PC-3 (cell line): ENCODE data around the gene PGA4. TPM values are rescaled to one million over a fixed set of nuclear protein-coding genes. Genes with fewer than 3 reads are reported as not detected.
"Not testable (repeated sequence)": the region's sequence is repeated elsewhere in the genome, so short reads cannot be mapped to it uniquely, and the experiment has no call there.

Source experiments
- ATAC-seq: fragments of 200-7000 bp; cut with Tn5 transposase; 2 replicates; pipeline ENCODE4 v1.9.1; 2020; ENCODE audit warnings: mild to moderate bottlenecking, moderate library complexity
- BruUV-seq: library from RNA; stranded (reverse); fragments of 400-500 nt; replicated peaks from 2 replicates; lab custom pipeline; 2021; lab: Mats Ljungman, UMichigan
- CTCF ChIA-PET: fragments of 300-600 bp; sonication (Branson Sonifier 250); formaldehyde crosslinking; loops from one replicate; lab custom pipeline; 2022; ENCODE audit warnings: antibody characterized with exemption; lab: Charles Lee
- POLR2A ChIA-PET: fragments of 300-600 bp; sonication (Branson Sonifier 250); formaldehyde crosslinking; loops from one replicate; lab custom pipeline; 2022; ENCODE audit warnings: antibody characterized with exemption; ENCODE audit not compliant: unreplicated experiment; lab: Charles Lee
- DNase-seq: peaks from one replicate; pipeline ENCODE4 v3.0.0-alpha.2; 2015
- H2AFZ ChIP-seq: fragments of 300-600 bp; sonication (generic); 2 replicates; pipeline ENCODE4 v1.6.0; 2016; ENCODE audit warnings: antibody characterized with exemption, low read length
- H3F3A ChIP-seq: fragments of 300-600 bp; sonication (generic); one replicate; pipeline ENCODE4 v1.6.0; 2017; ENCODE audit warnings: antibody characterized with exemption, low read length, control low read depth, mild to moderate bottlenecking; ENCODE audit not compliant: unreplicated experiment
- H3K27ac ChIP-seq: fragments of 300-600 bp; sonication (generic); 2 replicates; pipeline ENCODE4 v1.5.1; 2016; ENCODE audit warnings: mild to moderate bottlenecking, low read length
- H3K27me3 ChIP-seq: fragments of 300-600 bp; sonication (generic); 2 replicates; pipeline ENCODE4 v1.6.1; 2016; ENCODE audit warnings: low read length, mixed read lengths
- H3K36me3 ChIP-seq: fragments of 300-600 bp; sonication (generic); 2 replicates; pipeline ENCODE4 v1.6.1; 2016; ENCODE audit warnings: low read depth, mixed run types, low read length, mixed read lengths
- H3K4me1 ChIP-seq: fragments of 300-600 bp; sonication (generic); 2 replicates; pipeline ENCODE4 v1.5.1; 2016; ENCODE audit warnings: low read length; ENCODE audit not compliant: insufficient read depth
- H3K4me2 ChIP-seq: fragments of 300-600 bp; sonication (generic); 2 replicates; pipeline ENCODE4 v1.6.0; 2016; ENCODE audit warnings: low read length
- H3K4me3 ChIP-seq: fragments of 300-600 bp; sonication (generic); 2 replicates; pipeline ENCODE4 v1.5.1; 2016; ENCODE audit warnings: mild to moderate bottlenecking, low read length, mixed read lengths
- H3K79me2 ChIP-seq: fragments of 300-600 bp; sonication (generic); 2 replicates; pipeline ENCODE4 v1.6.1; 2017; ENCODE audit warnings: low read length, mixed read lengths
- H3K9ac ChIP-seq: fragments of 300-600 bp; sonication (generic); 2 replicates; pipeline ENCODE4 v1.6.0; 2016; ENCODE audit warnings: mild to moderate bottlenecking, low read length
- H3K9me2 ChIP-seq: fragments of 300-600 bp; sonication (generic); replicated peaks from 2 replicates; pipeline ENCODE4 v1.6.1; 2016; ENCODE audit warnings: mixed run types, low read length, mixed read lengths
- H3K9me3 ChIP-seq: fragments of 300-600 bp; sonication (generic); 2 replicates; pipeline ENCODE4 v1.6.1; 2016; ENCODE audit warnings: low read length, mixed read lengths
- H4K20me1 ChIP-seq: fragments of 300-600 bp; sonication (generic); 2 replicates; pipeline ENCODE4 v1.6.1; 2016; ENCODE audit warnings: low read length, mixed read lengths
- intact Hi-C: fragments of 100-400 bp; cut with micrococcal nuclease; formaldehyde crosslinking; loops from 2 replicates; pipeline ENCODE4 v1.9.0; 2023
- total RNA-seq: library from RNA; depleted of rRNA; stranded (reverse); fragments of >200 nt; gene quantifications from 2 replicates; pipeline ENCODE4 v1.2.3, GENCODE V29; 2014

PGA4 gene
- total RNA-seq, 1 experiment from 2014 or later: not detected

DNA sequence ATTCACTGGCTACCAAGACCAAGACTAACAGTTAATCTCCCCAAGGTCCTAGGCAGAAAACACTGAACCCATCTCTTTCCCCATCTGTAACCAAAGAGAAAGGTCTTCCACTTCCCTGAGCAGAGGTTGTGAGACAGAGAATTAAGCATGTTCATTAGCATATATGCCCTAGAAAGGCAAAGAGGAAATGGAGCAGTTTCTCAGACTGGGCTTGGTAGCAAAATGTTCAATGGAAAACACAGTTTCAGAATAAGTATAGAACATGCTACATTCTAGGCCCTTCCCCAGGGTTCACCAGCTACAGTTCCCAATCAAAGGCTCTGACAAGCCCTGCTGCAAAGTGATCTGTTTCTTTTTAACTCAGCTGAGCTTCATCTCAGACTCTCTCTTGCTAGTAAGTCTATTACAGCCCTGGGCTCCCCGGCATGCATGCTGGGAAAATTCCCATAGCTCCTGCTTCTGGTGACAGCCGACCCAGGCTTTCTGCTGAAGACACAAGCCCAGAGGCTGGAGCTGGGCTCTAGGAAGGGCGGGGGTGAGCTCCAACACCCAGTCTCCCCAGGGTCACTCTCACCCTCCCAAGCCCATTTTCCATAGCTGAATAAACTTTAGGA is 8.3 kb upstream of the PGA4 start:
- H3K4me1 ChIP-seq, H3K9ac ChIP-seq, intact Hi-C loops, H3K4me3 ChIP-seq, H3K36me3 ChIP-seq, H3K4me2 ChIP-seq, H3K9me2 ChIP-seq, H4K20me1 ChIP-seq, H3K79me2 ChIP-seq, H3F3A ChIP-seq, BruUV-seq, H2AFZ ChIP-seq, POLR2A ChIA-PET, CTCF ChIA-PET, H3K27me3 ChIP-seq, H3K9me3 ChIP-seq, ATAC-seq, DNase-seq, H3K27ac ChIP-seq: not testable (repeated sequence)

DNA sequence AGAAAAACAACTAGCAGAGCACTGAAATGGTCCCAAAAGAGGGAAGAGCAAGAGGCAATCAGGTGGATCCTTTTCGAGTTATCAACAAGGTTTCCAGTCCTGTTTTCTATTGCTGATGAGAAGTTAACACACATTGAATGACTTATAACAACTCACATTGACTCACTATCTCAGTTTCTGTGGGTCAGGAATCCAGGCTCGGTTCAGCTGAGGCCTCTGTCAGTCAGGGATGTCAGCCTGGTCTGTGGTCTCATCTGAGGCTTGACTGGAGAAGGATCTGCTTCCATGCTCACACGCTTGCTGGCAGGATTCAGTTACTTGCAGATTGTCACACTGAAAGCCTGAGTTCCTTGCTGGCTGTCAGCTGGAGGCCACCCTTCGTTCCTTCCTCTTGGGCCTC is 3.8 kb upstream of the PGA4 start:
- H3K27ac ChIP-seq, H3F3A ChIP-seq, CTCF ChIA-PET, H2AFZ ChIP-seq, H3K4me1 ChIP-seq, H3K9ac ChIP-seq, H4K20me1 ChIP-seq, H3K4me3 ChIP-seq, DNase-seq, H3K9me3 ChIP-seq, H3K27me3 ChIP-seq, ATAC-seq, intact Hi-C loops, H3K79me2 ChIP-seq, POLR2A ChIA-PET, BruUV-seq, H3K9me2 ChIP-seq, H3K36me3 ChIP-seq, H3K4me2 ChIP-seq: not testable (repeated sequence)

DNA sequence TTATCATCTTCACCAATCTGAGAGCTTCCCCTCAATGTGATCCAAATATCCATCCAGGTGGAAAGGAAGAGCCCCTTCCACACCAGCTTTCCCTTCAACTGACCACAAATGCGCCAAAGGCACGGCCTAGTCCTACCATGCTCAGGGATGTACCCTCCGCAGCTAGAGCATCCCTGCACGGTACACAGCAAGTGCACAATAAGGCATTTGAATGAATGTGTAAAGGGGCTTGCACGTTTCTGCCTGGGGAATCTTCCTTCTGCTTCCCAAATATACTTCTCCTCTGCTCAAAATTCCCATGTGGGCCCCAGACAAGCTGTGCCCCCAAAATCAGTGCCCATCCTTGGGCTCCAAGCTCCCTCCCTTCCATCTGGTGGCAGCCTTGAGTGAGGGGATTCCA is 3.1 kb upstream of the PGA4 start:
- ATAC-seq, intact Hi-C loops: not testable (repeated sequence)

DNA sequence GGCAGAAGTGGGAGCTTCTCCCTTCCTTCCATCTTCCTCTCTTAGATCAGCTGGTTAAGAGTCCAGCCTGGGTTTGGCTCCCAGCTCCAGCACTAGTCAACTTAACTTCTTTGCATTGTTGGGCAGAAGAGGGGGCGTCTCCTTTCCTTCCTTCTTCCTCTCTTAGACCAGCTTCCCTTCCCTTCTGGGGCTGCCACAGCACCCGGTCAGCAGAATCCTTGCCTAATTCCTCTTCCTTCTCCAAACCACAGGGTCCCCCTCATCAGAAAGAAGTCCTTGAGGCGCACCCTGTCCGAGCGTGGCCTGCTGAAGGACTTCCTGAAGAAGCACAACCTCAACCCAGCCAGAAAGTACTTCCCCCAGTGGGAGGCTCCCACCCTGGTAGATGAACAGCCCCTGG is 545 bp downstream of the PGA4 start:
- H3K9me3 ChIP-seq, H3F3A ChIP-seq, H3K36me3 ChIP-seq, H3K4me2 ChIP-seq, H3K27ac ChIP-seq, H3K27me3 ChIP-seq, H3K4me3 ChIP-seq, H3K9ac ChIP-seq, H3K9me2 ChIP-seq, H2AFZ ChIP-seq, intact Hi-C loops, H4K20me1 ChIP-seq, BruUV-seq, H3K79me2 ChIP-seq, H3K4me1 ChIP-seq, DNase-seq, CTCF ChIA-PET, ATAC-seq, POLR2A ChIA-PET: not testable (repeated sequence)

More for the DNA sequence above, 3.1 kb upstream of the PGA4 start:
- H3K9me3 ChIP-seq, H3K9me2 ChIP-seq, H3K27me3 ChIP-seq, POLR2A ChIA-PET, CTCF ChIA-PET, H3K27ac ChIP-seq, H4K20me1 ChIP-seq, H2AFZ ChIP-seq, H3K36me3 ChIP-seq, H3K4me3 ChIP-seq, H3K79me2 ChIP-seq, H3K4me2 ChIP-seq, BruUV-seq, H3F3A ChIP-seq, DNase-seq, H3K4me1 ChIP-seq, H3K9ac ChIP-seq: not testable (repeated sequence)

DNA sequence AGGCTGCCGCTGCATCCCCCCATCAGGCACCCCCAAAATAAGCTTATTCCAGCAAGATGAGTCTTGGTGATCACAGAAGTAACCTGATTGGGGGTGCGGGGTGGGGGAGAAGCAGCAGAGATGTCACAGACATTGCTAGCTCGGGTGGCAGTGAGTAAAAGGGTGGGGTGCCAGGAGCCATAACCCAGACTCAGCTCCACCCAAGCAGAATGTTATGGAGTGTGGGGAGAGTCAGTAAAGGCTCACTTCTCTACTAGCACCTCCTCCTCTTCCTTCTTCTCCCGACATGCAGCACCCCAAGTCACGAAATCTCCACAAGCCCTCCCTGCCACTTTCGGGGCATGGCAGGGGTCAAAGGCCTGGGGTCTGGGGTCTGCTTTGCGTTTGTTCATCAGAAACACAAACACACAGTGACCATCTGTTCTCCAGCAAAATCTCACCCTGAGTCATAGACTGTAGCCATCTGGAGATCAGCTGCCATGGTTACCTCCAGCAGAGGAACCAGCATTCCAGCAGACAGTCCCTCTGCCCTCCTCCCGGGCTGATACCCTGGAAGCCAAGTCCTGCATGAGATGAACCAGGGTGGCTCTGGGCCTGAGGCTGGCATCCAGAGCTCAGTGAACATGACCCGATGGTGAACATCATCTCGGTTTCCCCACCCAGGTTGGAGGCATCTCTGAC is 4.5 kb downstream of the PGA4 start:
- CTCF ChIA-PET, H4K20me1 ChIP-seq, H3K79me2 ChIP-seq, ATAC-seq, H3K27me3 ChIP-seq, DNase-seq, H3K4me3 ChIP-seq, H3K4me1 ChIP-seq, H3K9ac ChIP-seq, intact Hi-C loops, H3K36me3 ChIP-seq, H2AFZ ChIP-seq, BruUV-seq, POLR2A ChIA-PET, H3K4me2 ChIP-seq, H3K9me2 ChIP-seq, H3F3A ChIP-seq, H3K9me3 ChIP-seq, H3K27ac ChIP-seq: not testable (repeated sequence)

DNA sequence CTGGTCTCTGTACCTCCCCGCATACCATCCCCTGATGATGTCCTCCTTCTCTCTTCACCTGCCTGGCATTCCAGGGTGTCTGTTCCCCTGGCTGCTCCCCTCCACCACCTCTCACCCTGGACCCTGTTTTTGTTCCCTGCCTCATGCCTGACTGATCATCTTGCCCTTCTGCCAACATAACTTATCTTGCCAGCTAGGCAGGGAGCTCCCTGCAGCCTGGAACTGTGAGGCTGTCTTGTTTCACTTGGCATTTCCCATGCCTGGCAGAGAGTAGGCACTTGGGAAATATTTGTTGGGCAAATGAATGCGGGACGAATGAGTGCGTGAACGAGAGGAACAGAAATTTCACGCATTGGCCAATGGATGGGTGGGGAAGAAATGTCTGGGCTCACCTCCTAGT is 7.3 kb downstream of the PGA4 start:
- H3K9me2 ChIP-seq, H3F3A ChIP-seq, POLR2A ChIA-PET, CTCF ChIA-PET, BruUV-seq, H3K36me3 ChIP-seq, H4K20me1 ChIP-seq, H3K4me2 ChIP-seq, ATAC-seq, H3K4me3 ChIP-seq, H3K9me3 ChIP-seq, H2AFZ ChIP-seq, intact Hi-C loops, H3K9ac ChIP-seq, H3K27me3 ChIP-seq, H3K27ac ChIP-seq, H3K79me2 ChIP-seq, H3K4me1 ChIP-seq, DNase-seq: not testable (repeated sequence)
